KMS-11 (cell line): ENCODE data around the gene TK2.

Experiments used
- H2AFZ ChIP-seq: fragments of 200-600 bp; sonication (generic); 2 replicates; pipeline ENCODE4 v1.6.1; 2016; ENCODE audit warnings: antibody characterized with exemption, mixed run types, low read depth
- H3K27ac ChIP-seq: fragments of 200-600 bp; sonication (generic); 2 replicates; pipeline ENCODE4 v1.6.1; 2016; ENCODE audit warnings: mild to moderate bottlenecking, mixed run types
- H3K27me3 ChIP-seq: fragments of 200-600 bp; sonication (generic); 2 replicates; pipeline ENCODE4 v1.6.1; 2017; ENCODE audit warnings: mild to moderate bottlenecking, low read depth, mixed run types, moderate library complexity; ENCODE audit not compliant: insufficient read depth
- H3K36me3 ChIP-seq: fragments of 200-600 bp; sonication (generic); 2 replicates; pipeline ENCODE4 v1.6.1; 2017; ENCODE audit warnings: mild to moderate bottlenecking, mixed run types; ENCODE audit not compliant: insufficient read depth
- H3K4me1 ChIP-seq: fragments of 200-600 bp; sonication (generic); 2 replicates; pipeline ENCODE4 v1.6.1; 2016; ENCODE audit warnings: mild to moderate bottlenecking, low read depth, mixed run types; ENCODE audit not compliant: poor library complexity, severe bottlenecking
- H3K4me2 ChIP-seq: fragments of 200-600 bp; sonication (generic); 2 replicates; pipeline ENCODE4 v1.7.0; 2016; ENCODE audit warnings: mild to moderate bottlenecking, mixed run types
- H3K4me3 ChIP-seq: fragments of 200-600 bp; sonication (generic); IDR thresholded peaks from 2 replicates; pipeline ENCODE4 v1.6.1; 2017; ENCODE audit warnings: low read depth, low read length, mixed read lengths; ENCODE audit not compliant: insufficient read depth
- H3K79me2 ChIP-seq: fragments of 200-600 bp; sonication (generic); 2 replicates; pipeline ENCODE4 v1.6.1; 2016; ENCODE audit warnings: low read depth, mixed run types; ENCODE audit not compliant: insufficient read depth
- H3K9ac ChIP-seq: fragments of 200-600 bp; sonication (generic); 2 replicates; pipeline ENCODE4 v1.6.1; 2016; ENCODE audit warnings: mild to moderate bottlenecking, mixed run types
- H4K20me1 ChIP-seq: fragments of 200-600 bp; sonication (generic); 2 replicates; pipeline ENCODE4 v1.6.1; 2016; ENCODE audit warnings: mild to moderate bottlenecking, mixed run types; ENCODE audit not compliant: insufficient read depth
- CTCF ChIP-seq: fragments of 200-600 bp; sonication (generic); conservative IDR thresholded peaks from 2 replicates; pipeline ENCODE4 v1.6.1; 2017; ENCODE audit warnings: low read depth, mild to moderate bottlenecking, antibody characterized with exemption, low read length, moderate library complexity, mixed read lengths

TK2 gene

GRCh38 chr16:66585481-66586239, 35.7 kb upstream of the TK2 start:
- H3K4me3 ChIP-seq, result no peak overlapping the region
- TF ChIP-seq CTCF, result no peak
- H3K36me3 ChIP-seq, result no peaks in the 10 kb centered on the region
- H4K20me1 ChIP-seq, result no peaks in the 10 kb centered on the region
- H2AFZ ChIP-seq, result no peak overlapping the region
- H3K27me3 ChIP-seq, result no peaks in the 10 kb centered on the region; the same call in 1 of the 2 replicates
- H3K27ac ChIP-seq, result no peak overlapping the region
- no peak overlapping the region for H3K4me2 ChIP-seq
- no peak overlapping the region for H3K9ac ChIP-seq
- H3K79me2 ChIP-seq, result no peaks in the 10 kb centered on the region
- peaks cover 10% of the 10 kb centered on the region for H3K4me1 ChIP-seq

- no peak overlapping the region for H3K4me2 ChIP-seq
Observed at GRCh38 chr16:66581246-66581952, 31.5 kb upstream of the TK2 start.

GRCh38 chr16:66580605-66581209, 30.8 kb upstream of the TK2 start:
- Histone ChIP-seq H3K36me3 (no peaks in the 10 kb centered on the region), H3K79me2 (no peaks in the 10 kb centered on the region), H4K20me1 (no peaks in the 10 kb centered on the region), H2AFZ (no peak overlapping the region), H3K27ac (no peak overlapping the region), H3K4me2 (no peak overlapping the region), H3K9ac (no peak overlapping the region), H3K27me3 (no peaks in the 10 kb centered on the region), H3K4me3 (no peak overlapping the region), H3K4me1 (no peaks in the 10 kb centered on the region)
- no peak for TF ChIP-seq CTCF

More at GRCh38 chr16:66581246-66581952, 31.5 kb upstream of the TK2 start:
- no peaks in the 10 kb centered on the region for H3K27me3 ChIP-seq
- H4K20me1 ChIP-seq, result no peaks in the 10 kb centered on the region
- no peak for TF ChIP-seq CTCF
- no peaks in the 10 kb centered on the region for H3K36me3 ChIP-seq
- H3K4me3 ChIP-seq, result no peak overlapping the region
- no peak overlapping the region for H3K9ac ChIP-seq
- H3K4me1 ChIP-seq, result no peaks in the 10 kb centered on the region
- no peak overlapping the region for H3K27ac ChIP-seq
- no peaks in the 10 kb centered on the region for H3K79me2 ChIP-seq
- H2AFZ ChIP-seq, result no peak overlapping the region

GRCh38 chr16:66578651-66579531, 29.0 kb upstream of the TK2 start, which contains the start of gene CMTM2:
CMTM2 (plus strand) TSS chr16:66579463; CDS start chr16:66579608, 145 bp downstream.
- Histone ChIP-seq H3K4me3 (no peak within 1 kb of the TSS), H3K27me3 (no peaks in the 10 kb centered on the region), H3K9ac (no peak within 1 kb of the TSS), H3K79me2 (no peaks in the 10 kb centered on the region), H3K27ac (no peak within 1 kb of the TSS), H3K4me1 (no peaks in the 10 kb centered on the region), H3K4me2 (no peak within 1 kb of the TSS), H3K36me3 (no peaks in the 10 kb centered on the region), H4K20me1 (no peaks in the 10 kb centered on the region), H2AFZ (no peak within 1 kb of the TSS)
- no peak for TF ChIP-seq CTCF
